Astrocyte (in vitro differentiated cells and primary cell): ENCODE data around the gene XRN2. TPM values are rescaled to one million over a fixed set of nuclear protein-coding genes. Genes with fewer than 3 reads are reported as not detected.

Source experiments
- DNase-seq: peaks from one replicate; pipeline ENCODE4 v3.0.0-alpha.2; 2010; ENCODE audit warnings: low read depth
- FAIRE-seq: peaks from 2 replicates; lab custom pipeline; 2011; peaks lifted over from hg19 to GRCh38; lab: Jason Lieb, UNC
- H2AFZ ChIP-seq: 2 replicates; pipeline ENCODE4 v1.6.0; 2012; ENCODE audit warnings: low read depth, low read length, inconsistent platforms
- H3K27ac ChIP-seq: 2 replicates; pipeline ENCODE4 v1.5.1; 2011; ENCODE audit warnings: low read depth, low read length, inconsistent platforms
- H3K27me3 ChIP-seq: 2 replicates; pipeline ENCODE4 v1.6.0; 2011; ENCODE audit warnings: low read length, inconsistent platforms; ENCODE audit not compliant: insufficient read depth
- H3K36me3 ChIP-seq: 2 replicates; pipeline ENCODE4 v1.5.1; 2011; ENCODE audit warnings: low read length, inconsistent platforms; ENCODE audit not compliant: insufficient read depth
- H3K4me1 ChIP-seq: 2 replicates; pipeline ENCODE4 v1.5.1; 2011; ENCODE audit warnings: low read length, inconsistent platforms; ENCODE audit not compliant: insufficient read depth
- H3K4me2 ChIP-seq: 2 replicates; pipeline ENCODE4 v1.6.0; 2012; ENCODE audit warnings: low read length, inconsistent platforms
- H3K4me3 ChIP-seq: 2 replicates; pipeline ENCODE4 v1.5.1; 2011; ENCODE audit warnings: low read depth, mild to moderate bottlenecking, low read length, inconsistent platforms; ENCODE audit not compliant: insufficient read depth
- H3K79me2 ChIP-seq: 2 replicates; pipeline ENCODE4 v1.6.0; 2012; ENCODE audit warnings: mild to moderate bottlenecking, low read length, inconsistent platforms; ENCODE audit not compliant: insufficient read depth
- H3K9ac ChIP-seq: 2 replicates; pipeline ENCODE4 v1.6.0; 2012; ENCODE audit warnings: mild to moderate bottlenecking, low read length, inconsistent platforms
- H3K9me3 ChIP-seq: 2 replicates; pipeline ENCODE4 v1.5.1; 2012; ENCODE audit warnings: low read depth, mild to moderate bottlenecking, low read length, inconsistent platforms; ENCODE audit not compliant: insufficient read depth
- H4K20me1 ChIP-seq: 2 replicates; pipeline ENCODE4 v1.6.0; 2012; ENCODE audit warnings: low read length, inconsistent platforms; ENCODE audit not compliant: insufficient read depth
- H3K27ac Mint-ChIP-seq: one replicate; pipeline ENCODE4 v1.8.0; 2021; ENCODE audit warnings: mild to moderate bottlenecking, mixed read lengths; ENCODE audit not compliant: unreplicated experiment
- H3K27me3 Mint-ChIP-seq: one replicate; pipeline ENCODE4 v1.8.0; 2021; ENCODE audit warnings: low read depth, mixed read lengths; ENCODE audit not compliant: unreplicated experiment
- H3K36me3 Mint-ChIP-seq: one replicate; pipeline ENCODE4 v1.8.0; 2021; ENCODE audit warnings: low read depth, mixed read lengths; ENCODE audit not compliant: unreplicated experiment
- H3K4me1 Mint-ChIP-seq: one replicate; pipeline ENCODE4 v1.8.0; 2021; ENCODE audit warnings: low read depth, mixed read lengths; ENCODE audit not compliant: unreplicated experiment
- H3K4me3 Mint-ChIP-seq: one replicate; pipeline ENCODE4 v1.8.0; 2021; ENCODE audit warnings: mild to moderate bottlenecking, moderate library complexity, mixed read lengths; ENCODE audit not compliant: unreplicated experiment
- H3K9me3 Mint-ChIP-seq: one replicate; pipeline ENCODE4 v1.8.0; 2021; ENCODE audit warnings: mild to moderate bottlenecking, mixed read lengths; ENCODE audit not compliant: unreplicated experiment
- EZH2 ChIP-seq: IDR thresholded peaks from 2 replicates; pipeline ENCODE4 v1.6.1; 2012; ENCODE audit warnings: mild to moderate bottlenecking, low read length, inconsistent platforms; ENCODE audit not compliant: insufficient read depth
- total RNA-seq: library from RNA; stranded (reverse); gene quantifications from 2 replicates; pipeline ENCODE4 v1.2.1, GENCODE V29; 2021
- TF ChIP-seq, protein P1 (sequence below): IDR thresholded peaks from 2 replicates; pipeline ENCODE4 v1.5.1; 2011; ENCODE audit warnings: low read depth, mild to moderate bottlenecking, inconsistent platforms, low read length, moderate library complexity; ENCODE audit not compliant: insufficient read depth

Gene XRN2
- total RNA-seq, 1 donor from 2014 or later: 74.5 TPM

DNA sequence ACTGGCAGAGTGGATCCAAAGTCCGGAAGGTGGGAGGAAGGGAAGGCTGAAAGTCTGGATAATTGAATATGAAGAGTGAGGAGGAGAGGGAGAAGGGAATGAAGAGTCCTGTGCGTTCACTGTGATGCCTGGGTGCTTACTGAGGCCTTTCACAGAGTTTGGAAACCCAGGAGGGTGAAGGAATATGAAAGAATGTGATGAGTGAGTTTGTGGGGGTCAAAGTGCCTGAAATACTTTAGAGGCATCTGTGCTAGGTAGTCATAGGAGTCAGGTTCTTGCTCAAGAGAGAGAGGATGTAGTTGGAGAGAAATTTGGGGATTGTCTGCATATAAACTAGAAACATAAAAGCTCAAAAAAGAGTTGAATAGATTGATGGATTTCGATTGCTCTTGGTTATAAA is 73.5 kb downstream of the XRN2 start:
- peaks cover 34% of the 10 kb centered on the region for H3K4me1 Mint-ChIP-seq

DNA sequence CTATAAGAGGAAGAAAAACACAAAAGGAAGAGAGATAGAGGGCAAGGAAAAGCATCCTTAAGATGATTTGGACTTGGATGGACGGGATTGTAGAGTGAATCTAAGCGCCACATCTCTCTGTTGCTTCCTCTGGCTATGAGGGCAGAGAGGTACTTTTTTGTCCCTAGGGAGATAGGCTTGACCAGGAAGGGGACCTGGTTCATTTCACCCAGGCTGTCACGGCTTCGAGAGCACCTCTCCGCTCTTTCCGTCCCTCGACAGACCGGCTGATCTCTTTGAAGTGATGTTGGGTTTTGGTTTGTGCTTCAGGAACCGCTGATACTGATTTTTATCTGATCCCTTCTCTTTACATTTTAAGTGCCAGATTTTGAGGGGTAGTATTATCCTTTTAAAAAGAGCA is 74.6 kb downstream of the XRN2 start:
- H3K27ac ChIP-seq: no peak overlapping the region
- H3K9me3 ChIP-seq: no peaks in the 10 kb centered on the region
- H3K36me3 ChIP-seq: peaks cover 14% of the 10 kb centered on the region
- H2AFZ ChIP-seq: no peak overlapping the region
- H3K79me2 ChIP-seq: peaks cover 31% of the 10 kb centered on the region
- FAIRE-seq (no peak), DNase-seq (no peak)
- Mint-ChIP-seq H3K27me3 (no peaks in the 10 kb centered on the region), H3K36me3 (peaks cover 14% of the 10 kb centered on the region), H3K9me3 (no peaks in the 10 kb centered on the region), H3K4me3 (no peak overlapping the region), H3K27ac (no peak overlapping the region), H3K4me1 (peaks cover 34% of the 10 kb centered on the region)
- H3K9ac ChIP-seq: no peak overlapping the region
- no peak for TF ChIP-seq EZH2
- TF ChIP-seq, protein P1, sequence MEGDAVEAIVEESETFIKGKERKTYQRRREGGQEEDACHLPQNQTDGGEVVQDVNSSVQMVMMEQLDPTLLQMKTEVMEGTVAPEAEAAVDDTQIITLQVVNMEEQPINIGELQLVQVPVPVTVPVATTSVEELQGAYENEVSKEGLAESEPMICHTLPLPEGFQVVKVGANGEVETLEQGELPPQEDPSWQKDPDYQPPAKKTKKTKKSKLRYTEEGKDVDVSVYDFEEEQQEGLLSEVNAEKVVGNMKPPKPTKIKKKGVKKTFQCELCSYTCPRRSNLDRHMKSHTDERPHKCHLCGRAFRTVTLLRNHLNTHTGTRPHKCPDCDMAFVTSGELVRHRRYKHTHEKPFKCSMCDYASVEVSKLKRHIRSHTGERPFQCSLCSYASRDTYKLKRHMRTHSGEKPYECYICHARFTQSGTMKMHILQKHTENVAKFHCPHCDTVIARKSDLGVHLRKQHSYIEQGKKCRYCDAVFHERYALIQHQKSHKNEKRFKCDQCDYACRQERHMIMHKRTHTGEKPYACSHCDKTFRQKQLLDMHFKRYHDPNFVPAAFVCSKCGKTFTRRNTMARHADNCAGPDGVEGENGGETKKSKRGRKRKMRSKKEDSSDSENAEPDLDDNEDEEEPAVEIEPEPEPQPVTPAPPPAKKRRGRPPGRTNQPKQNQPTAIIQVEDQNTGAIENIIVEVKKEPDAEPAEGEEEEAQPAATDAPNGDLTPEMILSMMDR: no peak
- H3K4me3 ChIP-seq: no peak overlapping the region
- peaks cover 4% of the 10 kb centered on the region for H3K4me1 ChIP-seq
- H3K4me2 ChIP-seq: no peak overlapping the region
- peaks cover 57% of the 10 kb centered on the region for H4K20me1 ChIP-seq
- H3K27me3 ChIP-seq: no peaks in the 10 kb centered on the region

More for the DNA sequence above, 73.5 kb downstream of the XRN2 start:
- H3K27me3 ChIP-seq: no peaks in the 10 kb centered on the region
- H3K9me3 ChIP-seq: no peaks in the 10 kb centered on the region
- H3K4me1 ChIP-seq: peaks cover 4% of the 10 kb centered on the region
- no peak for DNase-seq
- Mint-ChIP-seq H3K36me3 (peaks cover 14% of the 10 kb centered on the region), H3K4me3 (no peak overlapping the region), H3K27ac (peak overlapping the region; percentile 0), H3K27me3 (no peaks in the 10 kb centered on the region), H3K9me3 (no peaks in the 10 kb centered on the region)
- H3K4me2 ChIP-seq: no peak overlapping the region
- FAIRE-seq: no peak
- H2AFZ ChIP-seq: no peak overlapping the region
- H3K27ac ChIP-seq: no peak overlapping the region
- H3K4me3 ChIP-seq: no peak overlapping the region
- H3K9ac ChIP-seq: no peak overlapping the region
- peaks cover 6% of the 10 kb centered on the region for H3K36me3 ChIP-seq
- H3K79me2 ChIP-seq: peaks cover 40% of the 10 kb centered on the region
- peaks cover 60% of the 10 kb centered on the region for H4K20me1 ChIP-seq
- TF ChIP-seq, protein P1: no peak
- TF ChIP-seq EZH2: no peak

DNA sequence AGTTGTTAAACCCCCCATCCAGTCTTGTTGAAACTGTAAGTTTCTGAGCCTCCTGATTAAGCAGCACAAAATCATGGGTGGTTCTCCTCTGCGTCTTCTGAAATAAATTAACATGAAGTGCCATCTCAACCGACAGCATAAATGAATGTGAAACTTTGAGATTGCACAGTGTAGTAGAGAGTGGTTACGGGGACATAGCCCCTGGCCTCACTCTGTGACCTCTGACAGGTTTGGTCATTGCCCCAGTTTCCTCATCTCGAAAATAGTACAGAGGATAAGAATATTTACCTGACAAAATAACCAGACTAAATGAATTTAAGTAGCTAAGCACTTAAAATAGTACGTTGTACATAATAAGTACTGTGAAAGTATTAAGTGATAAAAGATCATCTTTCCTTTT is 75.1 kb downstream of the XRN2 start:
- peaks cover 12% of the 10 kb centered on the region for H3K36me3 Mint-ChIP-seq
- no peaks in the 10 kb centered on the region for H3K9me3 ChIP-seq
- no peak overlapping the region for H2AFZ ChIP-seq
- peaks cover 15% of the 10 kb centered on the region for H3K36me3 ChIP-seq
- DNase-seq (no peak), FAIRE-seq (no peak)
- no peak for TF ChIP-seq EZH2
- TF ChIP-seq, protein P1: no peak
- H3K27ac Mint-ChIP-seq: no peak overlapping the region
- no peak overlapping the region for H3K4me3 ChIP-seq
- H3K79me2 ChIP-seq: peaks cover 29% of the 10 kb centered on the region
- H3K4me1 Mint-ChIP-seq: peaks cover 34% of the 10 kb centered on the region
- no peak overlapping the region for H3K4me3 Mint-ChIP-seq
- H3K9me3 Mint-ChIP-seq: no peaks in the 10 kb centered on the region
- H4K20me1 ChIP-seq: peaks cover 51% of the 10 kb centered on the region
- no peaks in the 10 kb centered on the region for H3K27me3 ChIP-seq
- no peaks in the 10 kb centered on the region for H3K27me3 Mint-ChIP-seq
- peaks cover 4% of the 10 kb centered on the region for H3K4me1 ChIP-seq
- H3K27ac ChIP-seq: no peak overlapping the region
- H3K9ac ChIP-seq: no peak overlapping the region
- H3K4me2 ChIP-seq: no peak overlapping the region
